ENCODE results near the gene KPNA1.
"Not testable (repeated sequence)": the region's sequence is repeated elsewhere in the genome, so short reads cannot be mapped to it uniquely, and the experiment has no call there.

GRCh38 chr3:122508944-122509343 lies 5.8 kb downstream of the KPNA1 start:
- not testable (repeated sequence) for TF ChIP-seq CTCF (IDR thresholded peaks at IDR 0.05; ENCODE audit: low read depth, low read length); POLR2A (IDR thresholded peaks at IDR 0.05; ENCODE audit: extremely low read depth, insufficient read length); MYC (IDR thresholded peaks at IDR 0.05; ENCODE audit: low read depth, low read length); MAX (IDR thresholded peaks at IDR 0.05; ENCODE audit: low read depth, low read length)
